Natural killer cell (primary cell): Measurements from ENCODE around the gene GTF2I. TPM values are rescaled to one million over a fixed set of nuclear protein-coding genes. Genes with fewer than 3 reads are reported as not detected.
A peak's percentile ranks its signal among the peaks of the same experiment; 100 is the strongest.

Experiments
- ATAC-seq, 3 donors: fragments of 150-1000 bp in 2 of 3; fragments of 200-7000 bp in 1 of 3; cut with Tn5 transposase; 1 replicate in 1 of 3; 2 replicates in 2 of 3; pipeline ENCODE4 v1.10.0; 2021; ENCODE audit warnings: mild to moderate bottlenecking in 2 of 3, moderate library complexity in 2 of 3
- DNase-seq, 2 donors: peaks; one replicate each; pipeline versions ENCODE4 v3.0.0 to v3.0.0-alpha.2; 2013 to 2021; ENCODE audit warnings: mixed read lengths in 1 of 2
- H3K27ac ChIP-seq: one replicate; pipeline ENCODE4 v1.5.1; 2013; ENCODE audit warnings: mild to moderate bottlenecking, low read length
- H3K27me3 ChIP-seq: one replicate; pipeline ENCODE4 v1.6.1; 2013; ENCODE audit warnings: low read length; ENCODE audit not compliant: control insufficient read depth, insufficient read depth
- H3K36me3 ChIP-seq: one replicate; pipeline ENCODE4 v1.6.1; 2013; ENCODE audit warnings: low read length; ENCODE audit not compliant: control insufficient read depth, insufficient read depth
- H3K4me1 ChIP-seq: one replicate; pipeline ENCODE4 v1.6.1; 2013; ENCODE audit warnings: low read length; ENCODE audit not compliant: control insufficient read depth, insufficient read depth
- H3K4me3 ChIP-seq: one replicate; pipeline ENCODE4 v1.5.1; 2013; ENCODE audit warnings: low read length
- H3K9me3 ChIP-seq: one replicate; pipeline ENCODE4 v1.6.1; 2013; ENCODE audit warnings: low read length; ENCODE audit not compliant: control insufficient read depth, insufficient read depth
- H3K27ac Mint-ChIP-seq, 2 donors: one replicate each; pipeline ENCODE4 v1.8.0; 2022; ENCODE audit warnings: mild to moderate bottlenecking in 2 of 2, mixed read lengths in 2 of 2, moderate library complexity in 1 of 2
- H3K27me3 Mint-ChIP-seq, 2 donors: one replicate each; pipeline ENCODE4 v1.8.0; 2022; ENCODE audit warnings: low read depth in 2 of 2, mixed read lengths in 2 of 2
- H3K36me3 Mint-ChIP-seq: one replicate; pipeline ENCODE4 v1.8.0; 2022; ENCODE audit warnings: mixed read lengths
- H3K4me1 Mint-ChIP-seq, 2 donors: one replicate each; pipeline ENCODE4 v1.8.0; 2022; ENCODE audit warnings: mixed read lengths in 2 of 2
- H3K4me3 Mint-ChIP-seq: one replicate; pipeline ENCODE4 v1.8.0; 2022; ENCODE audit warnings: mild to moderate bottlenecking, moderate library complexity, mixed read lengths
- H3K9me3 Mint-ChIP-seq, 2 donors: one replicate each; pipeline ENCODE4 v1.8.0; 2022; ENCODE audit warnings: mixed read lengths in 2 of 2
- CTCF ChIP-seq: fragments of 200-600 bp; IDR thresholded peaks from one replicate; pipeline ENCODE4 v1.8.0; 2022; ENCODE audit warnings: antibody characterized with exemption
- WGBS: methylation state at CpG from one replicate; pipeline ENCODE4 v1.1.7; 2013; ENCODE audit warnings: missing lambda C conversion rate; ENCODE audit not compliant: insufficient coverage; 5-methylcytosine and 5-hydroxymethylcytosine counted together
- intact Hi-C: fragments of 100-400 bp; cut with micrococcal nuclease; formaldehyde crosslinking; loops from one replicate; pipeline ENCODE4 v1.14.2; 2022
- total RNA-seq, 4 donors: library from RNA; stranded (reverse); fragments of 120-200 nt in 1 of 4; gene quantifications; one replicate each; pipeline versions ENCODE4 v1.2.3 to v1.2.4, GENCODE V29; 2013 to 2022

GTF2I gene
- total RNA-seq, 3 donors from 2014 or later (not counting 1 experiment from before 2014, with no cell fraction given) = 153 to 222 (median 188) TPM

GRCh38 chr7:74655768-74656440, 1.6 kb upstream of the GTF2I start:
- peak overlapping the region; percentile 12 for H3K27ac ChIP-seq
- no peaks in the 10 kb centered on the region for H3K27me3 Mint-ChIP-seq
- H3K9me3 ChIP-seq = no peaks in the 10 kb centered on the region
- H3K4me3 Mint-ChIP-seq = peak overlapping the region; percentile 97
- peak overlapping the region; percentile 28 for H3K4me3 ChIP-seq
- H3K36me3 Mint-ChIP-seq = no peaks in the 10 kb centered on the region
- ATAC-seq = no peak
- no peaks in the 10 kb centered on the region for H3K27me3 ChIP-seq
- DNase-seq = peak in 1 of 2 donors; percentile 27
- H3K9me3 Mint-ChIP-seq = no peaks in the 10 kb centered on the region
- H3K4me1 Mint-ChIP-seq = peaks cover 34 to 38% of the 10 kb centered on the region in 2 donors
- TF ChIP-seq CTCF = no peak
- peaks cover 36% of the 10 kb centered on the region for H3K4me1 ChIP-seq
- intact Hi-C loops = no loop called here
- peak overlapping the region; percentile 87 to 89 for H3K27ac Mint-ChIP-seq
- WGBS = 29% methylated on average over 19 of the region's 21 CpGs
- H3K36me3 ChIP-seq = no peaks in the 10 kb centered on the region

GRCh38 chr7:74656441-74656836, 1.1 kb upstream of the GTF2I start:
- peaks cover 41% of the 10 kb centered on the region for H3K4me1 ChIP-seq
- peak overlapping the region; percentile 87 to 89 for H3K27ac Mint-ChIP-seq
- H3K27ac ChIP-seq = peak overlapping the region; percentile 38
- 0% methylated on average over 13 of the region's 23 CpGs for WGBS
- no peaks in the 10 kb centered on the region for H3K27me3 Mint-ChIP-seq
- intact Hi-C loops = no loop called here
- no peaks in the 10 kb centered on the region for H3K9me3 ChIP-seq
- peaks cover 38 to 43% of the 10 kb centered on the region in 2 donors for H3K4me1 Mint-ChIP-seq
- TF ChIP-seq CTCF = no peak
- no peaks in the 10 kb centered on the region for H3K27me3 ChIP-seq
- peak overlapping the region; percentile 97 for H3K4me3 Mint-ChIP-seq
- H3K36me3 ChIP-seq = no peaks in the 10 kb centered on the region
- DNase-seq (peak in 1 of 2 donors; percentile 81), ATAC-seq (no peak)
- H3K36me3 Mint-ChIP-seq = no peaks in the 10 kb centered on the region
- H3K9me3 Mint-ChIP-seq = no peaks in the 10 kb centered on the region
- H3K4me3 ChIP-seq = peak overlapping the region; percentile 70

- Histone ChIP-seq H3K4me1 (peaks cover 43% of the 10 kb centered on the region), H3K36me3 (no peaks in the 10 kb centered on the region), H3K9me3 (no peaks in the 10 kb centered on the region), H3K27ac (peak overlapping the region; percentile 41), H3K27me3 (no peaks in the 10 kb centered on the region), H3K4me3 (peak overlapping the region; percentile 70)
- no peaks in the 10 kb centered on the region for H3K27me3 Mint-ChIP-seq
- intact Hi-C loops = no loop called here
- no peaks in the 10 kb centered on the region for H3K36me3 Mint-ChIP-seq
- peak; percentile 96 to 98 for DNase-seq
- under 1% methylated on average over 56 of the region's 60 CpGs for WGBS
- peaks cover 38 to 47% of the 10 kb centered on the region in 2 donors for H3K4me1 Mint-ChIP-seq
- TF ChIP-seq CTCF = no peak
- peak overlapping the region; percentile 97 for H3K4me3 Mint-ChIP-seq
- ATAC-seq = peak; percentile 72 to 86 (median 79)
- no peaks in the 10 kb centered on the region for H3K9me3 Mint-ChIP-seq
- H3K27ac Mint-ChIP-seq = peak overlapping the region; percentile 87 to 89
Observed at GRCh38 chr7:74656837-74657691, 454 bp upstream of the GTF2I start.
